PC-9 (cell line): ENCODE measurements around the gene ZNF124.
"Not testable (repeated sequence)": the region's sequence is repeated elsewhere in the genome, so short reads cannot be mapped to it uniquely, and the experiment has no call there.

ENCODE experiments used
- CTCF ChIP-seq: fragments of 200-600 bp; sonication (generic); conservative IDR thresholded peaks from 2 replicates; pipeline ENCODE4 v1.6.1; 2017; ENCODE audit warnings: mixed run types, antibody characterized with exemption, mild to moderate bottlenecking, moderate library complexity
- EZH2 ChIP-seq: fragments of 200-600 bp; sonication (generic); IDR thresholded peaks from 2 replicates; pipeline ENCODE4 v1.8.0; 2017; ENCODE audit warnings: antibody characterized with exemption, low read depth

- not testable (repeated sequence) for TF ChIP-seq CTCF, EZH2
These were observed 44.1 kb downstream of the ZNF124 start for GRCh38 chr1:247127519-247128282.
